Myocyte (in vitro differentiated cells): ENCODE results near the gene CWC15. TPM values are rescaled to one million over a fixed set of nuclear protein-coding genes. Genes with fewer than 3 reads are reported as not detected.
"Not testable (repeated sequence)": the region's sequence is repeated elsewhere in the genome, so short reads cannot be mapped to it uniquely, and the experiment has no call there.

ENCODE experiments used
- DNase-seq: peaks from one replicate; pipeline ENCODE4 v3.0.0-alpha.2; 2012; ENCODE audit warnings: low read depth
- total RNA-seq: library from RNA; depleted of rRNA; stranded (reverse); fragments of >200 nt; gene quantifications from 2 replicates; pipeline ENCODE4 v1.2.3, GENCODE V29; 2014

Gene CWC15
- total RNA-seq, 1 donor from 2014 or later: 46.0 TPM

DNA sequence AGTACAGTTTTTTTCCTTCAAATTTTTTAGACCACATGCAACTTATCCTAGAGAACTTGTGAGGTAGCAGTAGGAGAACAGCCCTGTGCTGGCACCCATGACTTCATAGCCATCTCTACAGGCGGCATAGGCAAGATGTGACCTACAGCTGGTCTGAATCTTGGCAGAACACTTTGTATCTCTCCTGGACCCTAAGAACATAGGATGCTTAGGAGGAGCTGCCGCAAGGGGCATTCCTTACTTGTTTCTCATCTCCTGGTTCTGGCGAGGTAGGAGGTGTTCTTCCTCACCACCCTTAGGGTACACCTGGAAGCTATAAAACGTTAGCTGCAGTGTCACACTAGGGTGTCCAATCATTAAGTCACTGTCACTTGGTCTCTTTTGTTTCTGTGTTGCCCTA is 16.4 kb downstream of the CWC15 start:
- no peak for DNase-seq

DNA sequence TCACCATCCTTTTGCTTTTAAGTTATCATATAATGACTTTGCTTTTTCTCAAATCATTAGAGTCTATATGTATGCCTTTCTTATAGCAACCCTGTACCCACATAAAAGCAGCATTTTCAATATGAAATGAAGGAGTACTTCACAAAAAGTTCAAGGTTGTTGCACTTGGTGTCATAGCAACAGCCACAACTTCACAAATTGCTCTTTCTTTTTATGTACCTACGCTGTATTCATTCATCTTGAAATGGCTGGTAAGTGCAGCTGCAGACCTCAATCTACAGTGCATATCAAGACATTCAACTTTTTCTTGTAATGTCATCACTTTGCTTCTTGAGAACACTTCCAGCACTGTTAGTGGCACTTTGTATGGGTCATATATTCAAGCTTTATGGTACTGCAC is 18.6 kb downstream of the CWC15 start:
- no peak for DNase-seq

DNA sequence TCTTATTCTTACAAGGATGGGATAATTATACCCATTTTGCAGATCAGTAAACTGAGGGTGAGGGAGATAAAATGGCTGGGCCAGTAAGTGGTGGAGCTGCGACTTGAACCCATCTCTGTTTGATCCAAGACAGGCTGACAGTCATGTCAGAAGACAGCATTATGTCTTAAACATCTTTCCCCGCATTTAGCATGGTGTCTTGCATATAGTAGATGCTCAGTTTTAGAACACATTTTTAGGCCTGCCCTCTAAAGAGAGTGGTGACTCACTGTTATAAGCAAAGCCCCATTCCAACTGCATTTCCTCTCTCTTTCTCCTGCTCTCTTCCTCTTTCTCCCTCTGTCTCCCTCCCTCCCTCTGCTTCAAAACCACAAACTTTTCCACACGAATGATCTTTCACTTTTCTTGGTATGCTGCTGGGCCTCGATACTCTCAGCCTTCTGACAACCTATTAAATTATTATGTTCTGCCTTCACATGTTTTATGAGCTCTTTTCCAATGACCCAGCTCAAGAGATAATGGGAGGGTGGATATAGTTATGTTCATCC is 25.2 kb downstream of the CWC15 start:
- DNase-seq: peak; percentile 35

DNA sequence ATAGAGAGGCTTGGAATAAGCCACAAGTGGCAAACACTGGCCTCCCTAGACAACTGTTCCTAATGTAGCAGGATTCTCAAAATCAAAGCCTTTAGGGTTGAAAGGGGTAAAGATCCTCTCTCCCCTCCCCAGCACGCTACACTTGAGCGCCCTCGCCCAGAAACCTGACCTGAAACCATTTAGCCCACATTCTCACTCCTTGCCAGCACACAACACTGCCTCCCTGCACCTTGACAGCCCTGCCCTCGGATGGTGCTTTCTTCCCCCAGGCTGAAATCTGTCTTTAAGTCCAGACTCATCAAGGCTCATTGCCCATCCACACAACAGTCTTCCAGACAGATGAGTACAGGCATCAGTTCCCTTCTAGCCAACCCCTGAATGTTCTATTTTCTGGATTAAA is 26.5 kb downstream of the CWC15 start:
- DNase-seq: no peak

DNA sequence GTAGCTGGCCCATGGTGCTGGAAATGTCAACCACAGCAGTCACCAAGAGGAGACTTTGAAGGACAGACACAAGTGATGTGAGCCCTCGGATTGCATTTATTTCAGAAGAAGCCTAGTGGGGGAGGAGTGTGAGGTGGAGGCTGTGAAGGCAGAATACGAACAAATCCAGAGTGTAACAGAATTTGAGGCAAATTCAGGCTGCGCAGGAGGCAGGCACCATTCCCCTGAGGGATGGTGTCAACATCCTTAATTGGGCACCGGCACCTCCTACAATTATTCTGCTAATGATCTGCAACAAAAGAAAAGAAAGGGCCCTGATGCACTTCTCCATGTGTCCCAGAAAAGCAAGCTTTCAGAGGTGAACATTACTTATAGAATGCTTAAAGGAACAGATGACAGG is 32.2 kb downstream of the CWC15 start:
- peak; percentile 33 for DNase-seq

DNA sequence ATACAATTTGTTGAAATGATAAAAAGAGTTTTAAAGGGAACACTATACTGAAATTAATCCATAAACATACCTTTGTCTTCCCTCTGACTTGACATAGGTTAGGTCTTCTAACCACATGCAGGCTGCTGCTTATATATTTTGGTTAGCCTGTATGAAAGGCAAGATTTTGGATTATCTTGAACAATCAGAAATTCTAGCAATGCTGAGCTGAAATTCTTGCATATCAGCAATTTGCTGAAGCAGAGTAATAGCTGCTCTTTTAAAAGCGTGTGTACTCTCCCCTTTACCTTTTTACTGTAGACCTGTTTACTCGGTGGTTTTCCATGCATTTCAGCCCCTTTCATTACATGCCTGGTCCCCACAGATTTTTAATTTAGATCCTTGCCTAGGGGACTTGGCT is 34.0 kb downstream of the CWC15 start:
- DNase-seq: no peak

DNA sequence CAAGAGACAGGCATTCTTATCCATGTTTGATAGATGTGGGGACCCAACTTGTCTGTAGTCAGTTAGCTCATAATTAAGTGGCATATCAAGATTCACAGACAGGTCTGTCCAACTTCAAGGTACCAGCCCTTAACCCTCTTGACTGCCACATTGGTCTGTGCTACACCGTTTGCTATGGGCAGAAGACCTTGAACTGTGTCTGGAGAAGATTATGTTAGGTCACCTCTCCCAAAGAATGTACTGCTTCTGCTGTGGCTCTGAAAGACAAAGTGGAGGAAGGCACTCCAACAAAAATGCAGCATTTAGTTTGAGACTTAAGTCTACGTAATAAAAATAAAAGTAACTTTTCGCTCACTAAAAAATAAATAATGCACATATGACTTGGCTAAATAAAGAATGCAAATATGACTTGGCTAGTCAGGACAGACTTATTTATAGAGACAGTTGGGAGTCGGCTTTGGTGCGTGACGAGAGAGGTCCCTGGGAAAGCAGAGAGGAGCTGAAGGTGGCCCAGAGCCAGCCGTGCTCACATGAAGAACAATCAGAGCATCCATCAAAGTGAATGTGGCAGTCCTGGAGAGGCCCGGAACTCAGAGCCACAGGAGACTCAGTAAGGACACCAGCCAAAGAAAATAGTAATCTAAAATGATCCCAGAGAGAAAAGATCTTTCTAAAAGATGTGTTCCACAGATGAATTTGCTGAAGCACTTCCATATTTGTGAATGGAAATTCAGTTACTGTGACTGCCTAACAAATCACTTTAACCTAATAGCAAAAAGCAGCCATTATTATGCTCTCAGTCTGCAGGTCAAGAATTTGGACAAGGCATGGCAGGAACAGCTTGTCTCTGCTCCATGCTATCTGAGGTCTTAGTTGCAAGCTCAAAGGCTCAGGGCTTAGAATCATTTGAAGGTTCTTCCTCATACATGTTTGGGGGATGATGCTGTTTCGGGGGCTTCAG is 35.0 kb downstream of the CWC15 start:
- peak; percentile 88 for DNase-seq

DNA sequence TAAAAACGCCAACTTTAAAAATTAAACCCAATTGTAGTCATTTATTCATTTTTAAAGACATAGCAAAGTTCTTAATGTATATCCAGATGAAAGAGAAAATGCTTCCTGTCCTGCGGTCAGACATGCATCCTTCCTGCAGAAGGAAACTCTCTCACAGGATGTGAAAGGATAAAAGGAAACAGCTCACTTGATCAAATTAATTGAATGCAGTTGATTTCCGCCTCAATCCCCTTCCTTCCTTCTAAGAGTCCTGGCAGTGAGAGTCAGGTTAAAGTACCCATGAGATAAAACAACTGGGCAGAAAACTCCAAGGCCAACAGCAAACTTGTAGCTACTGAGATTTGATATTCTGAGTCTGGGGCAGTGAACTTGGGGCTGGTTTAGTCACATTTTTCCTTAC is 38.5 kb downstream of the CWC15 start:
- DNase-seq: no peak

DNA sequence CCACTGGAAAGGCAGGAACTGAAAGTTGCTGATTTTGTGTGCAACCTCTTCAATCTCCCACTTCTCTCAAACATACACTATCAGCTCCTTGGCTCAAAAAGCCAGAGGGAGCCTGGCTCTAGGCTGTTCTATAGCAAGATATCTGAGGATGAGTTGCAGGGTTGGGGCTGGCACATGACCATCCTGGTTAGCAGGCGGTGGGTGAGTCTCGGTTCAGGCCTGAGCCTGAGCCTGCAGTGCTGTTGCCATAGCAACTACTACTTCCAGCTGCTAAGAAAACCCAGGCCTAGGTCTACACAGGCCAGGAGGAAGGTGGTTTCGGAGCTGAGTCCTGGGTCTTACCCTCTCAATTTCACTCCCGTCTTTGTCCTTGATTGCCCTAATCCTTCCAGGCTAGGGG is 39.0 kb downstream of the CWC15 start:
- no peak for DNase-seq

DNA sequence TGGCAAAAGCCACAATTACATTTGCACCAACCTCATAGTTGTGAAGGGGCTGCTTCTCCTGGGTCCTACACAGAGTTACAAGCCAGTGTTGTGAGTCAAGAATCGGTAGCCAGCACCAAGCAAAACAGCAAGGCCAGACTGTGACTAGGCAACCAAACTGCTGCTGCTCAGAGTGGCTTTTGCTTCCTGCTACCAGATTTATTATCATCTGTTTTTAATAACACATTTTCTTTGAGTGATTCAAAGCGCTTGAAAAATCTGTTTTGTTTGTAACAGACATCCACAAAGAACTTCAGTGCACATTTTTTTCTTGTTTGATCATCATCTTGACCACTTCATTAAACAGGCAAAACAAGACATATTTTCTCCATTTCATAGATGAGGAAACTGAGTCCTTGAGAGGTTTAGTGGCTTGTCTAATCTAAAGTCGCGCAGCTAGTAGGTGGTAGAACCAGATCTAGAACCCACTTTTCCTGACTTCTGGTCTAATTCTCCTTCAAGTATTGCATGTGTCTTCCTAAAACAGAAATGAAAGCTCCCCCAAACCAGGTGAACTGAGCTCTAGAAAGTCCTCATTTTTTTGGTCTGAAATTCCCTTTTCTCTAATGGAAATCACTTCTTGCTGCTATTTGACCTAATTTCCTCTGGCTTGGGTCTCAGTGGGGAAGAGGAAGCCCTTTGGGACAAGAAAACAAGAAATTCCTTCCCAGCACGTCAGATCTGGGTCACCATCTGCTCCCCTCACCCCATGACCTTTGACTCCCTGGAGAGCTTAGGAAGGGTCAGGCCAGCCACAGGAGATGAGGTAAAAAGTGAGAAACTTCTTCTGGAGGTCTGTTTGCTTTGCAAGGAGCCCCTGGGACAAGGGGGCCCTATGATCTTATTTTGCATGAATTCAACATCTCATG is 39.9 kb downstream of the CWC15 start:
- peak; percentile 81 for DNase-seq

DNA sequence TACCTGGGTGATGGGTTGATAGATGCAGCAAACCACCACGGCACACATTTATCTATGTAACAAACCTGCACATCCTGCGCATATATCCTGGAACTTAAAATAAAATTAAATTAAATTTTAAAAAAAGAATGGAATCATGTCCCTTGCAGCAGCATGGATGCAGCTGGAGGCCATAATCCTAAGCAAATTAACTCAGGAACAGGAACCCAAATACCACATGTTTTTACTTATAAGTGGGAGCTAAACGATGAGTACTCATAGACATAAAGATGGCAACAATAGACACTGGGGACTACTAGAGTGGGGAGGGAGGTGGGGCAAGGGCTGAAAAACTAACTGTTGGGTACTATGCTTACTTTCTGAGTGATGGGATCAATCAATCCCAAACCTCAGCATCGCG is 40.9 kb downstream of the CWC15 start:
- no peak for DNase-seq

DNA sequence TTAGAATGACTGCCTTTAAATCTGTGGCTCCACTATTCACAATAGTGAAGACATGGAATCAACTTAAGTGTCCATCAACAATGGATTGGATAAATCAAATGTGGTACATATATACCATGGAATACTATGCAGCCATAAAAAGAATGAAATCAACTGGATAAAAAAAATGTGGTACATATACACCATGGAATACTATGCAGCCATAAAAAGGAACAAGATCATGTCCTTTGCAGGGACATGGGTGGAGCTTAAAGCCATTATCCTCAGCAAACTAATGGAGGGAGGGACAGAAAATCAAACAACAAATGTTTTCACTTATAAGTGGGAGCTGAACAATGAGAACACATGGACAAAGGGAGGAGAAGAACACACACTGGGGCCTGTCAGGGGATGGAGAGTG is 41.3 kb downstream of the CWC15 start:
- DNase-seq: not testable (repeated sequence)

DNA sequence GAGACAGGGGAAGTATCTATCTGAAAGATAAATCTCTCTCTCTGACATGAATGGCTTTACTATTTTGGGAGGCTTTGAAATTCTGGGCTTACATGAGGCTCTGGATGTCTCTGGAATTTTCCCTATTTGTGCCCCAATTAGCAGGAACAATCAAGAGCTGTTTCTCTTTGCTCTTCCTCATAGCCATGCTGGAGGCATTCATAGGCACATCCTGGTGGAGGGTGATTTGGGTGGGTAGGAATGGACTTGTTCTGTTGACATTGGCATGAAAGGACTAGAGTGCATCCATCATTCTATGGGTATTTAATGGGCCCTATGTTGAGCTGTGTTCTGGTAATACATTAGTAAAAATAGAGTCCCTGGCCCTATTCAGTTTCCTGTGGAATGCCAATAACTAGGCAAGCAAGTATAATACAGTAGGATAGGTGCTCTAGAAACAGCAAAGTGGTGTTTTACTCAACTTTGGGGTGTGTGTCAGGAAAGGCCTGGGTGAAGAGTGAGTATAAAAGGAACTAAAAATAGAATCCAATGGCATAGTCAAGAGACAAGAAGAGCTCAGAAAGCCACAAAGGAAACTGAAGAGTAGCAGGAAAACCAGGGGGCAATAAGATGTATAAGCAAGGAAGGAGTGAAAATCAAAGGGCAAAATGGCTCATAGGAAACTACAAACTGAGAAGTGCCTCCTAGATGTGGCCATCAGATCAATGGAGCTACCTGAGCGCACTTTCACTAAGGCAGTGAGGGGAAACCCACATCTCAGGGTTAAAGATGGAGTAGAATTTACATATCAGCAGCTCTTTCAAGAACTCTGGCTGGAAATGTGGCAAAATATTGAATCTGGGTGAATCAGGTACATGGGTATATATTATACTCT is 45.0 kb downstream of the CWC15 start:
- no peak for DNase-seq

DNA sequence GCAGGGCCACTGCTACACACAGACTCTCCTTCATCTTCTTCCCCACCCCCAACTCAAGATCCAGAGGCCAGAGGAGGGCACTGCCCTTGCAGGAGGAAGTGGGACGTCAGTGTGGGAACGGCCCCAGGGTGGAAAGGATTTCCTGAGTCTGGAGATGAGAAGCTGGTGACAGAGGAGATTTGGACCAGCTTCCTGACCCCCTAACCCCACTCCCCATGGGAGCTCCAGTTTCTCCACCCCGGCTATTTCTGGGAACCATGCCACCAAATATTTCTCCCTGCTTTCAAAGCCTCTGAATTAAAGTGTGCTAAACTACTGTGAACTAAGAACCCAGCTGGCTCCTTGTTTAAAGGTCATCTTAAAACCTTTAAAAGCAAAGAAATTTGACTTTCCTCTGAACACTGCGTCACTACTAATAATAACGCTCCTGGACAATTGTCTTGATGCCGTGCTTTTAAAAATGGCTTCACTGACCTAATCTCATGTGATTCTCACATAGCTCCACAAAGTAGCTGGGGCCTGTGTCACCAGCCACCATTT is 46.6 kb downstream of the CWC15 start:
- peak; percentile 89 for DNase-seq

DNA sequence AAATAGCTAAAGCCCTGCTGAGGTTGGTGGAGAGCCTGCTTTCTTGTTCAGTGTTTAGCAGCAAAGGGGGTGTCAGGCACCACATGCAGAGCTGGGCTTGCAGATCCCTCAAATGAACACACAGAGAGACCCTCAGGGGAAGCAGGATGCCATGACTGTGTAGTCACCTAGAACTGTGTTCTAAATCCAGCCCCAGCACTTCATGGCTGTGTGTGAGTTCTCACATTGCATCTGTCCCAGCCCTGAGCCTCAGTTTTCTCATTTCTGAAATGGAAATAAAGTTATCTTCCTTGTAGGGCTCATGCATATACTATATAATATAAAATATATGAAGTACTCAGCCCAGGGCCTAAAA is 47.1 kb downstream of the CWC15 start:
- no peak for DNase-seq

DNA sequence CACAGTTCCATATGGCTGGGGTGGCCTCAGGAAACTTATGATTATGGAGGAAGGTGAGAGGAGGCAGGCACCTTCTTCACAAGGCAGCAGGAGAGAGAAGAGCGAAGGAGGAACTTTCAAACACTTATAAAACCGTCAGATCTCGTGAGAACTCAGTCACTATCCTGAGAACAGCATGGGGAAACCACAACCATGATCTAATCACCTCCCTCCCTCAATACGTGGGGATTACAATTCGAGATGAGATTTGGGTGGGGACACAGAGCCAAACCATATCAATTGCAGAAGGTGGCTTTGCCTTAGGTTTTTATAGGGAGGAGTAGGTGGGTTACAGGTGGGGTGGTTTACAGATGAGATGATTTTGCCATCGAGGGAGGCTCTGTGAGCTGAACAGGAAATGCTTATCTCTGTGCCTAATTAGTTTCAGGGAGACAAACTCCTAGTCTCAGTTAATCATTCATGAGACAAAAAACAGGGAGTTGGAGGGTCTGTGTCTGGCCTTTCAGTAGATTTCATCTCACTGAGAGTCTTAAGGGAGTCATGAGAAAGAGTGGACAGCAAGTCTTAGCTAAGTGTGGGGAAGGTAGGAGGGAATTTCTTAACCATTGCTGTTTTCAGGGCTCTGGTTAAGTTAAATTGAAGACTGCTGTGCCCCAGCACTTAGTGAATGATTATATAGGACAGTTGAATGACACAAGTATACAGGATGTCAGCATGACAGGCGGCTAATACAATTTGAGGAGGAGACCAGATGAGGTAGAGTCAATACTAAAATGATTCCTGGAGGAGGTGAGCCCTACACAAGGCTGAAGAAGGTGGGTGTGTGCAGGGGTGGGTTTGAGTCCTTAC is 47.7 kb downstream of the CWC15 start:
- DNase-seq: no peak

DNA sequence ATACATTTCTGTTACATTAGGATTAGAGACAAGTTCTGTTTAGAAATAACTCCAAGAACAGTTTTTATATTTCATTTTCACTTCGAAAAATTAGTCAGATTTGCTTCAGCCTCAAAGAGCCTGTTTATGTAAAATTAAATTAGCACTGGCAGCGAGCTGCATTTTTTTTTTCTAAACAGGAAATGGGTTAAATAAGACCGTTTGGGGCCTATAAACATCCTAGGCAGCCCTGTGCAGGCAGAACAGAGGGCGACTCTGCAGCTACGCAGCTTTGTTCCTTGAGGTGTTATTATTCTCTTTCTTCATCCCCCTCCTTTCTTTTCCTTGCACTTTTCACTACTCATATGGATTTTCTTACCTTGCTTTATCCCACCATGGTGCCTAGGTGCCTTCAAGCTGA is 48.7 kb downstream of the CWC15 start:
- DNase-seq: no peak

DNA sequence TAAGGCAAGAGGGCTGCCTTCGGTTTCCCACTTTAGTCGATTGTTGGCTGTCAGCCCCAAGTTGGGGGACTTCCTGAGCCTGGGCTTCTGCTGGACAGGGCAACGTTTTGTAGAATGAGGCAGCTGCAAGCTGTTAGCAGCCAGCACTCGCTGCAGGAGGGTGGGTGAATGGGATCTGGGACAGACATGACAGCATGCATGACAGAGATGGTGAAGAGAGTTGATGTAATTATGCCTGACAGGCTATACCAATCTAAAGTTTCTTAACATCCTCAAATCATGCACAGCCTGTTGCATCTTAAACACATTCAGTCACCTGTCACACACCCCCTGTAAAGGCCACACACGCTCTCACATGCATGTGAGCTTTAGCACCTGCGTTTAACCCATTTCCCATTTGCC is 49.2 kb downstream of the CWC15 start:
- DNase-seq: no peak

DNA sequence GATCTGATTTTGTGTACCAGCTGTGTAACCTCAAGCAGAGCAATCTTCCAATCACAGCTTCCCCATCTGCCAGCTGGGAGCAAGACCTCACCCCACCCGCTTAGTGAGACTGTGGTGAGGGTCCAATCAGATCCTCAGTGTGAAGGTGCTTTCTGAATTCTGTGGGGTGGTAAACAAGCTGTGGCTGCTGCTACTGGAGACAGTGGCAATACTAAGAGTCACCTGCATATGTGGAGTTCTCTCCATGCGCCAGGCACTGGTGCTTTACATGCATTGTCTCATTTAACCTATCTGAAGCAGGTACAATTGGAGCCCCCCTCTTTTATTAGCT is 50.4 kb downstream of the CWC15 start:
- no peak for DNase-seq
